CD4-positive, alpha-beta T cell treated with Interleukin-4 for 1 hour (primary cell): ENCODE measurements around the gene SRP14.
"Not testable (repeated sequence)": the region's sequence is repeated elsewhere in the genome, so short reads cannot be mapped to it uniquely, and the experiment has no call there.

Source experiments
- DNase-seq, 2 donors: peaks; one replicate each; pipeline ENCODE4 v3.0.0-alpha.2; 2020 to 2022

Gene SRP14

DNA sequence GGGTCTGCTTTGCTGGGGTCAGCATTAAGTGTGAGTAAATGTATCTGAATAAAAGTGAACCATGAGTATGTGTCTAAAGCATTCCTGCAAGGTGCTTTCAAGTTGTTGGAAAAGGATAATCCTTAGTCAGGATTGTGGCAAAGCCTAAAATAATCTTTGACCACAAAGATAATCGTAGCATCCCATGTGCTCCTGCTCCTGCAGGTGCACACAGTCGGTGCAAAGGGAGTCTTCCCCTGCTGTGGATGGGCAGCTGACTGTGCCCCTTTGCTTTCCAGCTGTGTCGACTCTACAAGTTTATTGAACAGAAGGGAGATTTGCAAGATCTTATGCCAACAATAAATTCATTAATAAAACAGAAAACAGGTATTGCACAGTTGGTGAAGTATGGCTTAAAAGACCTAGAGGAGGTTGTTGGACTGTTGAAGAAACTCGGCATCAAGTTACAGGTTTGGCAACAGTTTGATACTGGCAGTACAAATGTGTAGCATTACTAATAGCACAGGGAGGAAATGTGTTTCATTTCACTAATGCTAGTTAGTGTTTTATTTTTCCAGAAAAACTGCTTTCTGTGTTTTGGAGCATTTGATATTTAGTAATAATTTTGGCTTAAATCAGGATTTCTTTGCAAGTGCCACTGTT, 22.6 kb downstream of the SRP14 start:
- no peak for DNase-seq

DNA sequence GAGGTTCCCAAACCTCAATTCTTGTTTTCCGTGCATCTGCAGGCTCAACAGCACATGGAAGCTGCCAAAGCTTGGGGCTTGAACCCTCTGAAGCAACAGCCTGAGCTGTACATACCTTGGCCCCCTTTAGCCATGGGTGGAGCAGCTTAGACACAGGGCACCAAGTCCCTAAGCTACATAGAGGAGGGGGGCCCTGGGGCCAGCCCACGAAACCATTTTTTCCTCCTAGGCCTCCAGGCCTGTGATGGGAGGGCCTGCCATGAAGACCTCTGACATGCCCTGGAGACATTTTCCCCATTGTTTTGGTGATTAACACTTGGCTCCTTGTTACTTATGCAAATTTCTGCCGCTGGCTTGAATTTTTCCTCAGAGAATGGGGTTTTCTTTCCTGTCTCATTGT, 24.6 kb downstream of the SRP14 start:
- DNase-seq, result no peak

DNA sequence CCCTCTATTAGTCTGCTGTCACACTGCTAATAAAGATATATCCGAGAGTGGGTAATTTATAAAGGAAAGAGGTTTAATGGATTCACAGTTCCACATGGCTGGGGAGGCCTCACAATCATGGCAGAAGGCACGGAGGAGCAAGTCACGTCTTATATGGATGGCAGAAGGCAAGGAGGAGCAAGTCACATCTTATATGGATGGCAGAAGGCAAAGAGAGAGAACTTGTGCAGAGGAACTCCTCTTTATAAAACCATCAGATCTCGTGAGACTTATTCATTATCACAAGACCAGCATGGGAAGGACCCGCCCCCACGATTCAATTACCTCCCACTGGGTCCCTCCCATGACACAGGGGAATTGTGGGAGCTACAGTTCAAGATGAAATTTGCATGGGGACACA, 25.6 kb downstream of the SRP14 start:
- DNase-seq, result not testable (repeated sequence)

DNA sequence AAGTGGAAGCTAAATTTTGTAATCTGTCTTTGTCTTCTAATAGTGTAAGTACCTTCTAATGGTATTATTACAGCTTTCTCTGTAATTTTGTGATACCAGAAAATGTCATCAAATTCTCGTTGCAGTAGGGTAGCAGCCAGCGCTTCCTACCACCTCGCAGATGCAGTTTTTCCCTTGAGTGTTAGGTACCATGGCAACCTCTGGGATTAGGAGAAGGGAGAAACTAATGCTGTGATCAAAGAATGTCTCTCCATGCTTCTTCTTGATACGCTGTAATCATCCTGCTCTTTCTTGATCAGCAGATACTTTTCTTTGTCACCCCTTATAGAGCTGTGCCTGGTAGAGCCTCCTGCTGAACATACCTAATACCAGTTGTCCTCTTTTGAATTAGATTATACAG, 27.7 kb downstream of the SRP14 start:
- no peak for DNase-seq

DNA sequence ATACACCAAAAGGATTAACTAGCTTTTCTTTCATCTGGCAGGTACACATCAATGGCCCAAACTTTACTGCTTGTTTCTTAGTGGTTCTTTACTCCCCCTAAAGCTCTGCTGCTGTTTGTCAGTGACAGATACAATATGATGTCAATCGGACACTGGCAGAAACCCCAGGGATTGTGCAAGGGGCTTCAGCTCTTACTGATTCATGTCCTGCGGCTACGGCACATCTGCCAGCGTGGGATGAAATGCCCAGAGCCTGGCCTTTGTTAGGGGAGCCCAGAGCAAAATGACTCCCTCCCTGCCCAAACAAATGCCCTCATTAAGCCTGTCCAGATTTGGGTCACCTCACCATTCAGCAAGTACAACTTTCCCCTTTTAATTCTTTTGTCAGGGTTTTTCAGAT, 28.3 kb downstream of the SRP14 start:
- DNase-seq, result no peak

DNA sequence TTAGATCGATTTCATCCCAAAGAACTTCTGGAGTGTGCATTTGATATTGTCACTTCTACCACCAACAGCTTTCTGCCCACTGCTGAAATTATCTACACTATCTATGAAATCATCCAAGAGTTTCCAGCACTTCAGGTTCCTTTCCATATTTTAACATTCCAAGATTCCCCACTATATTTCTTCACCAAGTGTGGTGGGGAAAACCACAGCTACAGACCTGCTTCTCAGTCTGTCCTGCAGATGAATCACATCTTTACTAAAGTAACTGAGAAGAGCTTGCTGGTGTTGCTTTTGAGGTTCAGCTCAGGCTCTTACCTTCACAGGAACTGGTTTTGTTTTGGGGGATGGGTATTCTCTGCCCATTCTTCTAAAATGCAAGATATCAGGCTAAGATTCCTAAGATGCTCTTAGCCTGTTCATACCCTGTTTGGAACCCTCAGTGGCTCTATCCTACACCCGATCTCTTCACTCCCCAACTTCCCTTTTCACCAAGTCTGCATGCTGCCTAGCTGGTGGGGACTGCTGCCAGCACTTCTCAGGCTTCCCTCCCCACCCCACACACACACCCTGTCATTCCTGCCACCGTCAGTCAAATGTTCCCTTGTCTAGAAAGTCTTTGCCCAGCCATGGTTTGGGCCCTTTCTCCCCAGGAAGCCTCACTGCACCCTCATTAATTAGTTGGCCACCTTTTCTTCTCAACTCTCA, 30.8 kb downstream of the SRP14 start:
- DNase-seq, result no peak

DNA sequence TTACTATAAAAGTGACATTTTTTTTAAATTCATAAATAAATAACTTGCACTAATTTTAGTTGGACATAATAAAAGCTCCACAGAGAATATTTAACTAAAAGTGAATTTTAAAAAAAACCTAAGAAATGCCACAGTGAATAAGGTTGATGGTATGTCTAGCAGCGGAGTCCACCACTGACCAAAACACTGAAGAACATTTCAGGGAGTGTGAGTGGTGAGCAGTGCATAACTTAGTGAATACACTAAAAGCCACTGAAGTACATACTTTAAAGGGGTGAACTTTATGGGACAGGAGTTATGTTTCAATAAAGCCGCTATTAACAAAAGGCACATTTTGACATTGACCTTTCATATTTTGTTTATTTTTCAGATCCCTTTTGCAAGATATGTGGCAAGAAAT, 32.3 kb downstream of the SRP14 start:
- no peak for DNase-seq

DNA sequence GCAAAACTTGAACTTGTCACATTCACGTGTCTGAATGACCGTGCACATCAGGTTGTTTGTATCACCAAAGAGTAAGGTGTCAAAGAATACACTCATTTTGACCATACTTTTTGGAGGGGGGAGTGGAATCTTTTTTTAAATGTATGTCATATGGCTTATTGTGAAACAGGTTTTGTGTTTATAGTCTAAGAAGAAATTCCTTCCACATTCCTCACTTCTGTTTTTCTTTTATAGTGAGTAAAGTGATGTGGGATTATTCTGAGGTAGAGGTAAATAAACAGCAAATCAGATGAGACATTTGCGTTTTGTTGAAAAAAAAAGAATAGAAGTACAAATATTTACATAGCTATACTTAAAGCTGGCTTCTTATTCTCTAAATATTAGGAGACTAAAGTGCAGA, 33.0 kb downstream of the SRP14 start:
- no peak for DNase-seq

DNA sequence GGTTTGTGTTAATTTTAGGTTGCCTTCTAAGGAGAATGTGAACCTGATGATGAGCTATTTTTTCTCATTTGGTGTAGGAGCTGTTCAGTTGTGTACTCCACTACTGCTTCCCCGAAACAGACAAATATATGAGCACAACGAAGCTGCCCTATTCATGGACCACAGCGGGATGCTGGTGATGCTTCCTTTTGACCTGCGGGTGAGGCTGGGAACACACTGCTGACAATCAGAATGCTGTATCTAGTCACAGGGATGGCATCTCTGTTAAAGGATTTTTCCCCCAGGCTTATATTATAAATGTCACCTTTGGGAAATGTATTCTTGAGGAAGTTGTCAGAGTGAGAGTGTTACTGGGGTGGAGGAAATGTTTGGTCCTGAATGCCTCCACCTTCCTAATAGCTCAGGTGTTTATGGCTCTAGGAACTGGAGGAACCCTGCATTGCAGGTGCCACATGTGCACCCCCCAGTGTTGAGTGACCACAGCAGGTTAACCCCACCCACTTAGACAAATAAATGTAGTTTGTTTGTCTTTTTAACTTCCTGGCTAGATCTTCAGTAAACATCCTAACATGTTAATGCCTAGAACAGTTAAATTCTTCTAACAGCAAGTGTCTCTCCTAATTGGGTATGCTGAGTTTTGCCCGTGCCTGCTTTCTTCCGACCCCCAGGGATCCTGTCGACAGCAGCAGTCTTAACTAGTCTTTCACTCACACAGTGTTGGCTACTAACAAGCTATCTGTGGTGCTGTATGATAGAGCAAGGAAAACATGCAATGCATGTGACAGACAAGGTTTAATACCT, 35.7 kb downstream of the SRP14 start:
- DNase-seq, result no peak

DNA sequence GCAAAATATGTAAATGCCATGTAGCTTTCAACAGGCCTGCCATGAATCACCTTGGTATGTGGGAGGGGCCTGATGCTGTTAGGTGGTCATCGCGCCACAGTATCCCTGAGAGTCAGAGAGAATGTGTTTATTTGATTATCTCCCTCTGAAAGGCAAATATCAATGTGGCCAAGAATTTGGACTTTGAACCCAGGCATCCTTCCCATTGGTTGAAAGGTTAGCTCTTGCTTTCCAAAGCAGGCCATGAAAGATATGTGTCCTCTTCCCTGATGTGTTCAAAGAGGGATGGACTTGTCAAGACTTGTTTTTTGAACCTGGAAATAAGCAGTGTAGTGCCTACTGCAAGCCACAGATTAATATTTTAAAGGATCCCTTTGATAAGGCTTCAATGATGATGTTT, 36.7 kb downstream of the SRP14 start:
- DNase-seq, result no peak

DNA sequence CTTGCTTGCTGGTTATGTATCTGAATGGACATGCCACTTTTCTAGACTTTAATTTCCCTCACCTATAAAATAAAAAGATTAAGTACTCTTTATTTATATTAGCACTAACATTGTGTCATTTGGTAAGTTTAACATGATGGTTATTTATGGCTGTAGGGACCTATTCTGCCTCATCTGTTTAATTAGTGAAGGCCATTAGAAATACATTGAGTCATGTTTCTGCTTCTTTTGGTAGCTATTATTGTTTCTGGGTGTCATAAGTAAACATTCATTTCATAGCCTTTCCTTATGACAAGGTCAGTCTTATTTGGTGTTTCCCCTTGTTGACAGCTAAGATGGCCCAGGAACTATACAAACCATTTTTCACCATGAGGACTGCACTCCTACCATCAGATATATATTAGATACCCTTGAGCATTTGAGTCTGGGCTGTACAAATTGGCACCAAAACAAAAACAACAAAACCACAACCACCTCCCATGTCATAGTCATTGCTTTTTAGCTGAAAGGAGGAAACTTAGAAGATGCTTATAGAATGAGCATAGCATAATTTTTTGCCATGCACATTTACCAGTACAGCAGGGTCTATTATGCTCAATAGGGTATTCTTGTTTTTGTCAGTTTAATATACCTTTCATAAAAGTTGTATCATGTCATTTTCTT, 39.3 kb downstream of the SRP14 start:
- no peak for DNase-seq

DNA sequence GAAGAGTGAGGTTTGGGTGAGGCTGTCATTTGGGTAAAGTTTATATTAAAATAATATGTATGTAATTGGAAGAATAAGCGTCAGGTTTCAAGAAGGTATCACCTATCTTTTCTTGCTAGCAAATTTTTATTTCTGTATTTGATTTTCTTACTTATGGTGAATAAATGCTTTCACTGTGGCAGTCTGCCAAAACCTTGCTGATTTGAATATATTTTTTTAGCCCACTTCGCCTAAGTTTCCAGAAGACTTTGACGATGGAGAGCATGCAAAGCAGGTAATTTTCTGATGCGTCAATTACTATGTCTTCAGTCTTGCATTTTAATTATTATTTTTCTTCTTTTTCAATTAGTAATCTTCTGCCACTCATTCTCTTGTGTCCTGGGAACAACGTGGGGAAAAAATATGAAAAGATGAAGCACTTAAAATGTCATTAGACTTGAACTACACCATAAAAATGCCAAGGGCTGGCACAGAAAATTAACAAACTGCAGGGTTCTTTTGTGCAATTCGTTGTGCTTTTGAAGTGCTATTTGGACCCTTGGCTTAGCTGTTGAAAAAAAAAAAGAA, 40.4 kb downstream of the SRP14 start:
- DNase-seq, result no peak

DNA sequence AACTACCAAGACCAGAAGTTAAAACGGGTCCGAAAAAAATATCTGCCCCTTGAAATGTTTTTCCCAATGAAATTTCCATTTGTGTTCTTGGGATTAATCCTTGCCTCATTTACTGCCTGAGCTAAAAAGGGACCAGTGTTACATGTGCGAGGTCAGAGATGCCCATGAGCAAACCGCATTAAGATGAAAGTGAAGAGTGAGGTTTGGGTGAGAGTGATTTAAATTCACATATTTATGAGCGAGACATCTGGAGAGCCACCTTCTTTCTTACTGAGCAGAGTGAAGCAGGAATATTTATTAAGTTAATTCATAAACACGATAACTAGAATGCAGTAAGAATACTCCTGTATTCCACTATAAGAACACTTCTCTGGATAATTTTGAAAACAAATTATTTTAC, 41.3 kb downstream of the SRP14 start:
- DNase-seq, result no peak

DNA sequence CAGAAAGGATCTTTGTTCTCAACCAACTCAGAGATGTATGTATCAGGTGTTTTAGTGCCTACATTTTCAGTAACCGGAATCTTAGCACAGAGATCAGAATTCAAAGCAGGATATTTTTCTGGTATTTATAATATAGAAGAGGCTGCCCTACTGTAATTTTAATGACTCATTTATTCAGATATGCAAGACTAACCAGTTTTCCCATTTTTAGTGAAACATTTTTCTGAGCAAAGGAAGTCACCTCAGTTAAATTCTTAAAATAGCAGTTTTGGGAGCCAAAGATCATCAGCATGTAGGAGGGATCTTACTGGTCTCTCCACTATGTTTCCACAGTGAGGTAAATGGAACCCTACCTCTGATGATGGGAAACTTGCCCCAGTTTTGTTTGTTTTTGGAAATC, 42.0 kb downstream of the SRP14 start:
- DNase-seq, result no peak

DNA sequence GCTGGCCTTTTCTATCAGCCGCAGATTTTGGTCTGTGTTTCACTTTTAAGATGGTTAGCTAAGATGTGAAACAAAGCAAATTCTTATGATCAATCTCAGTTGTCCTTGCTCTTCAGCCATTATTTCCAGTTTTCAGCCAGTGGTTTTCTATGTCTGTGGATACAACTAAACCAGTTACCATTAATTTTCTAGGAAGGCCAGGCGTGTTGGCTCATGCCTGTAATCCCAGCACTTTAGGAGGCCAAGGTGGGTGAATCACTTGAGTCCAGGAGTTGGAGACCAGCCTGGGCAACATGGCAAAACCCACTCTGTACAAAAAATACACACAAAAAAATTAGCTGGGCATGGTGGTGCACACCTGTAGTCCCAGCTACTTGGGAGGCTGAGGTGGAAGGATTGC, 42.8 kb downstream of the SRP14 start:
- not testable (repeated sequence) for DNase-seq

DNA sequence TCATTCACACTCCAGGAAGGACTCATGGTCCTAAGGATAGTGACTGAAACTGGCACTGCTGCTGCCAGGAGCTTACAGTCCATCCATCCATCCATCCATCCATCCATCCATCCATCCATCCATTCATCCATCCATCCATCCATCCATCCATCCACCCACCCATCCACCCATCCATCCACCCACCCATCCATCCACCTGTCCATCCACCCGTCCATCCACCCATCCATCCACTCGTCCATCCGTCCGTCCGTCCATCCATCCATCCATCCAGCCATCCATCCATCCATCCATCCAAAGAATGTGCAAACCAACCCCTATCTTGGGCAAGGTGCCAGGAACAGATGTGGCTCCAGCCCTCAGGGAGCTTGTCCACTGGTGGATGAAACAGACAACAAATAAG, 46.0 kb downstream of the SRP14 start:
- DNase-seq, result not testable (repeated sequence)

DNA sequence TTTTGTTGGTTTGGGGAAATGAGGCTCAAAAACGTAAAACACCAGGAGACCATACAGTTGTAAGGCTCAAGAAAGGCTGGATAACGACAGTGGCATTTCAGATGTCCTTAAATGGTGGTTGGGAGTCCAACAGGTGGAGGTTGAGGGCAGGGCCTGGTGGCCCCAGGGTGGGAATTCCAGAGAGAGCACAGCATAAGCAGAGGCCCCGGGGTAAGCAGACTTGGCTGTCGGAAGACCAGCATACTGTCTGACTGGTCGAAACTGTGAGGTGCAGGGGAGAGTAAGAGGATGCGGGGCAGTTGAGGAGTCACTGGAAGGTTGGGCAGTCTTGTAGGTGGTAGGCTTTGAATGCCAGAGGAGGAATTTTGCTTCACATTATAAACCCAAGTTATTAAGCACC, 48.3 kb downstream of the SRP14 start:
- no peak for DNase-seq

DNA sequence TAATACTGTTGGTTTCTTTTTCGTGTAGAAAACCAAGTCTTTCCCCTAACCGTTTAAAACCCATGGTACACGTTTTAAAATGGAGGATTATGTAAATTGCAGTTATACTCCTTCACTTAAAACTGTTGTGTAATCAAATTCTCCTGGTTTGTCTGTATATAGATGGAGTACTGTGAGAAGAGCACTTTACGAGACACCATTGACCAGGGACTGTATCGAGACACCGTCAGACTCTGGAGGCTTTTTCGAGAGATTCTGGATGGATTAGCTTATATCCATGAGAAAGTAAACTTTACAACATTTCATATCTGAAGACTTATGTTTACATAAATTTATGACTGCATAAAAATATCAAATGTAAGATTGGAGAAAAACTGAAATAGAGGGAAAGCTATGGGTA, 51.2 kb downstream of the SRP14 start:
- DNase-seq, result no peak
